Spleen (tissue), 11 donors: ENCODE measurements around the gene ACYP2. TPM values are rescaled to one million over a fixed set of nuclear protein-coding genes. Genes with fewer than 3 reads are reported as not detected.

Source experiments
- DNase-seq: peaks from one replicate; pipeline ENCODE4 v3.0.0-alpha.2; 2020
- H3K27ac ChIP-seq, 8 donors: fragments of 200-600 bp; sonication (generic) in 7 of 8; 1 replicate in 4 of 8; 2 replicates in 4 of 8; pipeline versions ENCODE4 v1.5.0 to v1.8.0; 2016 to 2021; ENCODE audit warnings: inconsistent platforms in 4 of 8, mild to moderate bottlenecking in 4 of 8, moderate library complexity in 1 of 8
- H3K27me3 ChIP-seq, 7 donors: fragments of 200-600 bp; sonication (generic) in 6 of 7; replicated peaks in 1 of 7; 1 replicate in 4 of 7; 2 replicates in 3 of 7; pipeline versions ENCODE4 v1.5.0 to v1.8.0; 2016 to 2021; ENCODE audit warnings: inconsistent platforms in 3 of 7, mild to moderate bottlenecking in 1 of 7
- H3K36me3 ChIP-seq, 6 donors: fragments of 200-600 bp; sonication (generic) in 5 of 6; 1 replicate in 4 of 6; 2 replicates in 2 of 6; pipeline versions ENCODE4 v1.5.0 to v1.8.0; 2016 to 2021; ENCODE audit warnings: inconsistent platforms in 2 of 6
- H3K4me1 ChIP-seq, 6 donors: fragments of 200-600 bp; sonication (generic) in 5 of 6; 1 replicate in 3 of 6; 2 replicates in 3 of 6; pipeline versions ENCODE4 v1.5.0 to v1.8.0; 2016 to 2021; ENCODE audit warnings: inconsistent platforms in 3 of 6
- H3K4me3 ChIP-seq, 8 donors: fragments of 200-600 bp; sonication (generic) in 7 of 8; 1 replicate in 4 of 8; 2 replicates in 4 of 8; pipeline versions ENCODE4 v1.5.0 to v1.8.0; 2016 to 2021; ENCODE audit warnings: inconsistent platforms in 4 of 8, mild to moderate bottlenecking in 4 of 8, moderate library complexity in 2 of 8
- H3K9me3 ChIP-seq, 8 donors: fragments of 200-600 bp; sonication (generic) in 7 of 8; 1 replicate in 4 of 8; 2 replicates in 4 of 8; pipeline versions ENCODE4 v1.5.0 to v1.8.0; 2016 to 2021; ENCODE audit warnings: inconsistent platforms in 4 of 8
- CTCF ChIP-seq, 11 experiments: fragments of 200-600 bp in 7 of 11; fragments of 450-650 bp in 4 of 11; sonication (generic) in 4 of 11; IDR thresholded peaks in 8 of 11; conservative IDR thresholded peaks in 3 of 11; 1 replicate in 7 of 11; 2 replicates in 4 of 11; pipeline versions ENCODE4 v1.4.0 to v1.8.0; 2016 to 2021; ENCODE audit warnings: antibody characterized with exemption in 11 of 11, inconsistent platforms in 4 of 11, mild to moderate bottlenecking in 1 of 11
- POLR2A ChIP-seq, 3 donors: fragments of 450-650 bp; IDR thresholded peaks; one replicate each; pipeline ENCODE4 v1.5.1; 2017; ENCODE audit warnings: antibody characterized with exemption in 3 of 3, mild to moderate bottlenecking in 1 of 3
- POLR2AphosphoS5 ChIP-seq, 3 donors: sonication (generic); formaldehyde crosslinking; IDR thresholded peaks; one replicate each; pipeline ENCODE4 v1.5.1; 2017; ENCODE audit warnings: antibody characterized with exemption in 3 of 3
- WGBS, 5 donors: extraction: QIAGEN DNeasy Blood & Tissue Kit in 3 of 5; methylation state at CpG; one replicate each; pipeline versions ENCODE4 v1.1.5 to v1.1.7; 2013 to 2018; 5-methylcytosine and 5-hydroxymethylcytosine counted together
- intact Hi-C: fragments of 100-400 bp; cut with DNase I; formaldehyde crosslinking; loops from one replicate; pipeline ENCODE4 v1.15.0; 2023; ENCODE audit warnings: low total_unique reads
- polyA plus RNA-seq, 3 donors: library from polyadenylated mRNA; stranded (reverse); fragments of 200-250 nt; gene quantifications; one replicate each; pipeline ENCODE4 v1.2.1, GENCODE V29; 2013
- total RNA-seq, 7 donors: library from RNA; depleted of rRNA in 3 of 7; stranded (reverse); fragments of >200 nt in 3 of 7; fragmentation: NEBNext Ultra II Directional in 4 of 7; extraction: Animal tissue kit (Norgen Biotek cat#: 25700) in 4 of 7; gene quantifications; one replicate each; pipeline versions ENCODE4 v1.1.0 to v1.2.1, GENCODE V29; 2016 to 2021
- donor health status: healthy with polysubstance abuse.
- donor health status: DM: no; HTN: no; CAD: no; lungs with moderate emphysema.
- donor health status: DM: no; HTN: no; CAD: no.
- donor health status: Bipolar disorder and iron deficiency.
- donor health status: healthy.
- donor health status: DM: no; HTN: no; CAD: no.
- donor health status: DM: yes; HTN: yes; CAD: no.

ACYP2 gene
- total and polyA plus RNA-seq, 10 donors = 14.6 to 32.3 (median 21.7) TPM

DNA sequence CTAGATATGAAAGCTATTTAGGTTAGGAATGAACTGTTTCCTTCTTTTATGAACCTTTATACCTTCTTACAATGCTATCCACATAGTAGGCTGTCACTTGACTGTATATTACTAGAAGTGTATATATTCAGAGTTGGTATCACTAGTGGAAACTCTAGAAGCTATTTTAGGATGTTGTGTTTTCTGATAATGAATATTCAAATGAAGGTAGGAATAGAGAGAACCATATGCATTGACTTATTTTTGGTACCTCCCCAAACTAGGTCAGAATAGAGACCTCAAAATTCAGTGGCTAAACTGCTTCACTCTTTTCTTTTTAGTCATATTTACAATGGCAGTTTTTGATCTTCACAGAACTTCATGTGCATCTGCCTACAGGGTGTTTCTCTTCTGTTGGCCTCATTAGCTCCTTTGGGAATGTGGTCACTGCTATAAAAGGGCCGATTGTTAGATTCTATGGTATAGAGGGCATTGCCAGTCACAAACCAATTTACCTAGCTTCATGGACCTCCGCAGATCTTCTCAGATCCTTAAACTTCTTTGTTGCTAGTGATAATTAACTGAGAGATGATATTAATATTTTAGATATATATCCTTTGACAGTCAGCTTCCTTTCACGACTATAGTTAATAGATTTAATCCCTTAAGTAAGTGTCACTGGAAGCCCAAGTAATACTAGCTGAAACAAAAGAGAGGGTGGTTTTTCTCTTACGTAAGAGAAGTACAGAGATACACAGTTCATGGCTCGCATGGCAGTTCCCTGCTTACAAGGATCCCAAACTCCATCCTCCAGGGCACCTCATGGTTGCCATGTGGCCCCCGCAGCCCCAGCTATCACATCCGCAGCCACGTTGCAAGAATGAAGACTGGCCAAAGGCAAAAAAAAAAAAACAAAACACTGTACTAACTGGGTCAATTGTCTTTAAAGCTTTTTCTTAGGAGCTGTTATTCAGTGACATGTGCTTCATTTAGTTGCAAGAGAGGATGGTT is 79.6 kb downstream of the ACYP2 start:
- no peaks in the 10 kb centered on the region for H3K9me3 ChIP-seq
- DNase-seq = no peak
- no peaks in the 10 kb centered on the region for H3K36me3 ChIP-seq
- intact Hi-C loops = no loop called here
- H3K4me1 ChIP-seq = no peaks in the 10 kb centered on the region
- TF ChIP-seq POLR2A (IDR thresholded peaks at IDR 0.05) (no peak), POLR2AphosphoS5 (IDR thresholded peaks at IDR 0.05) (no peak), CTCF (IDR thresholded peaks at IDR 0.05 in 8 of 11, conservative IDR thresholded peaks at IDR 0.05 in 3 of 11) (no peak)
- no peak overlapping the region for H3K4me3 ChIP-seq
- H3K27ac ChIP-seq = no peak overlapping the region
- H3K27me3 ChIP-seq = no peaks in the 10 kb centered on the region
- WGBS, 5 donors = 93 to 99% (median 94%) methylated on average over 8 of the region's 8 CpGs

DNA sequence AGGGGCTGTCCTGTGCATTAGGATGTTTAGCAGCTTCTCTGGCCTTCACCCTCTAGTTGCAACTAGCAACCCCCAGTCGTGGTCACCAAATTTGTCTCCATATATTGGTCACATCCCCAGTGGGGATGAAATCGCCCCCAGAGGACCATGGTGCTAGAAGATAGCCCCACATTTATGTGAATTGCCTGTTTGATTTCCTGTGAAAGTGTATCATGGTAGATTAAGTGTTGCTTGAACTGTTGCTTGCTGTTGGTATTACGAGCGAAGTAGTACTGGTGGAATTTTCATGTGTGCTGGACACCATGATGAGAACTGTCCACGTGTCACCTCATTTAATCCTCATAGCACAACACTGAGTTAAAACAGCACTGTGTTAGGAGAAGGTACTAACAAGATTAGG is 81.2 kb downstream of the ACYP2 start:
- 92 to 97% (median 93%) methylated on average over 5 of the region's 5 CpGs for WGBS, 5 donors
- H3K4me1 ChIP-seq = no peaks in the 10 kb centered on the region
- intact Hi-C loops = no loop called here
- TF ChIP-seq POLR2AphosphoS5 (IDR thresholded peaks at IDR 0.05) = no peak
- no peak for TF ChIP-seq POLR2A (IDR thresholded peaks at IDR 0.05)
- no peak for TF ChIP-seq CTCF (IDR thresholded peaks at IDR 0.05 in 8 of 11, conservative IDR thresholded peaks at IDR 0.05 in 3 of 11)
- no peak overlapping the region for H3K4me3 ChIP-seq
- H3K9me3 ChIP-seq = peaks cover 0 to 3% (median 0%) of the 10 kb centered on the region in 8 donors
- H3K27ac ChIP-seq = no peak overlapping the region
- no peaks in the 10 kb centered on the region for H3K36me3 ChIP-seq
- no peaks in the 10 kb centered on the region for H3K27me3 ChIP-seq
- no peak for DNase-seq

- no peak for DNase-seq
- no peak overlapping the region for H3K27ac ChIP-seq
- H3K27me3 ChIP-seq = no peaks in the 10 kb centered on the region
- H3K4me1 ChIP-seq = peaks cover 0 to 26% (median 10%) of the 10 kb centered on the region in 6 donors
- peaks cover 0 to 5% (median 0%) of the 10 kb centered on the region in 8 donors for H3K9me3 ChIP-seq
- 72 to 94% (median 91%) methylated on average over 2 of the region's 2 CpGs for WGBS, 5 donors
- H3K36me3 ChIP-seq = no peaks in the 10 kb centered on the region
- TF ChIP-seq POLR2AphosphoS5 (IDR thresholded peaks at IDR 0.05) (no peak), CTCF (IDR thresholded peaks at IDR 0.05 in 8 of 11, conservative IDR thresholded peaks at IDR 0.05 in 3 of 11) (no peak), POLR2A (IDR thresholded peaks at IDR 0.05) (no peak)
- no peak overlapping the region for H3K4me3 ChIP-seq
- intact Hi-C loops = loop anchor here (10.0 kb wide), 1 partner anchor 250 kb away; the partner anchor contains the start of gene SPTBN1
These were observed 89.1 kb downstream of the ACYP2 start for GRCh38 chr2:54204476-54204875.

GRCh38 chr2:54206596-54206995 is 91.2 kb downstream of the ACYP2 start:
- no peak overlapping the region for H3K27ac ChIP-seq
- H3K36me3 ChIP-seq = no peaks in the 10 kb centered on the region
- H3K4me3 ChIP-seq = no peak overlapping the region
- H3K9me3 ChIP-seq = peaks cover 0 to 5% (median 0%) of the 10 kb centered on the region in 8 donors
- 14 to 30% (median 23%) methylated on average over 2 of the region's 2 CpGs for WGBS, 5 donors
- intact Hi-C loops = loop anchor here (10.0 kb wide), 1 partner anchor 248 kb away; the partner anchor contains the start of gene SPTBN1
- H3K27me3 ChIP-seq = no peaks in the 10 kb centered on the region
- TF ChIP-seq POLR2AphosphoS5 (IDR thresholded peaks at IDR 0.05) = no peak
- TF ChIP-seq CTCF (IDR thresholded peaks at IDR 0.05 in 8 of 11, conservative IDR thresholded peaks at IDR 0.05 in 3 of 11) = peak in 9 of 11 experiments; percentile 21 to 49 (median 39)
- TF ChIP-seq POLR2A (IDR thresholded peaks at IDR 0.05) = no peak
- H3K4me1 ChIP-seq = peaks cover 0 to 26% (median 10%) of the 10 kb centered on the region in 6 donors
- no peak for DNase-seq
